PFSK-1 (cell line): ENCODE measurements around the gene STXBP1.

Source experiments
- FOXP2 ChIP-seq: optimal IDR thresholded peaks from 2 replicates; pipeline ENCODE3; 2011; ENCODE audit warnings: borderline replicate concordance, control low read depth, inconsistent platforms; ENCODE audit not compliant: insufficient read depth; ENCODE audit errors: extremely low read length, extremely low read depth
- POLR2AphosphoS5 ChIP-seq: IDR thresholded peaks from 2 replicates; pipeline ENCODE4 v1.6.1; 2012; ENCODE audit warnings: low read depth, mild to moderate bottlenecking, control low read depth, low read length, moderate library complexity
- REST ChIP-seq, 2 experiments: IDR thresholded peaks; 2 replicates each; pipeline versions ENCODE4 v1.6.1 to v1.8.0; 2011 to 2012; ENCODE audit warnings: low read depth in 2 of 2, low read length in 2 of 2, control low read depth in 1 of 2, inconsistent platforms in 1 of 2, mild to moderate bottlenecking in 1 of 2, moderate library complexity in 1 of 2; ENCODE audit not compliant: insufficient read depth in 1 of 2
- SIN3A ChIP-seq: IDR thresholded peaks from 2 replicates; pipeline ENCODE4 v1.6.1; 2012; ENCODE audit warnings: mild to moderate bottlenecking, low read length, moderate library complexity, borderline replicate concordance; ENCODE audit not compliant: insufficient read depth
- TAF1 ChIP-seq: IDR thresholded peaks from 2 replicates; pipeline ENCODE4 v1.6.1; 2012; ENCODE audit warnings: low read length, control low read depth, borderline replicate concordance; ENCODE audit not compliant: insufficient read depth

Gene STXBP1

GRCh38 chr9:127565231-127565630 is 46.8 kb upstream of the STXBP1 start:
- no peak for TF ChIP-seq POLR2AphosphoS5

GRCh38 chr9:127566351-127567001 is 45.6 kb upstream of the STXBP1 start:
- TF ChIP-seq POLR2AphosphoS5 (no peak), SIN3A (no peak), TAF1 (no peak)

GRCh38 chr9:127567035-127567729 is 44.9 kb upstream of the STXBP1 start:
- TF ChIP-seq SIN3A, result no peak
- peak; percentile 48 for TF ChIP-seq POLR2AphosphoS5
- TF ChIP-seq REST (IDR thresholded peaks at IDR 0.05; ENCODE audit: insufficient read depth in 1 of 2, low read depth in 2 of 2, low read length in 2 of 2), result peak in 1 of 2 experiments; percentile 7; a peak in 1 of 4 replicates

- TF ChIP-seq SIN3A, result no peak
- TF ChIP-seq FOXP2, result no peak
- TF ChIP-seq TAF1, result no peak
- no peak for TF ChIP-seq POLR2AphosphoS5
- TF ChIP-seq REST (IDR thresholded peaks at IDR 0.05; ENCODE audit: insufficient read depth in 1 of 2, low read depth in 2 of 2, low read length in 2 of 2), result no peak
Measured at GRCh38 chr9:127567730-127568617, 44.1 kb upstream of the STXBP1 start.

- TF ChIP-seq TAF1 (no peak), SIN3A (peak; percentile 59; the same call in 1 of the 2 replicates)
Measured at GRCh38 chr9:127568618-127568970, 43.5 kb upstream of the STXBP1 start.

- TF ChIP-seq REST (IDR thresholded peaks at IDR 0.05; ENCODE audit: insufficient read depth in 1 of 2, low read depth in 2 of 2, low read length in 2 of 2) (no peak), POLR2AphosphoS5 (peak; percentile 35; the same call in 1 of the 2 replicates), TAF1 (no peak), SIN3A (no peak), FOXP2 (no peak)
Measured at GRCh38 chr9:127568971-127569885, 42.8 kb upstream of the STXBP1 start.
